ENCODE data around the gene APOBEC3C.
"Not testable (repeated sequence)": the region's sequence is repeated elsewhere in the genome, so short reads cannot be mapped to it uniquely, and the experiment has no call there.

The APOBEC3C gene

GRCh38 chr22:39003165-39003638 is 10.9 kb upstream of the APOBEC3C start:
- no peak overlapping the region for H3K4me3 ChIP-seq (ENCODE audit: low read depth, low read length)
- TF ChIP-seq CTCF (IDR thresholded peaks at IDR 0.05; ENCODE audit: borderline replicate concordance, insufficient read depth, low read depth, low read length): peak; percentile 75

- no peak overlapping the region for H3K4me3 ChIP-seq (ENCODE audit: low read depth, low read length)
- no peak for TF ChIP-seq CTCF (IDR thresholded peaks at IDR 0.05; ENCODE audit: borderline replicate concordance, insufficient read depth, low read depth, low read length)
These were observed 6.9 kb upstream of the APOBEC3C start for GRCh38 chr22:39007177-39007576.

- not testable (repeated sequence) for H3K4me3 ChIP-seq (ENCODE audit: low read depth, low read length)
These were observed 5.7 kb upstream of the APOBEC3C start for GRCh38 chr22:39008271-39008850.

- TF ChIP-seq CTCF (IDR thresholded peaks at IDR 0.05; ENCODE audit: borderline replicate concordance, insufficient read depth, low read depth, low read length): no peak
- H3K4me3 ChIP-seq (ENCODE audit: low read depth, low read length): no peak overlapping the region
These were observed 3.1 kb upstream of the APOBEC3C start for GRCh38 chr22:39010946-39011345.

GRCh38 chr22:39012533-39013511 is 1.2 kb upstream of the APOBEC3C start:
- no peak for TF ChIP-seq CTCF (IDR thresholded peaks at IDR 0.05; ENCODE audit: borderline replicate concordance, insufficient read depth, low read depth, low read length)
- no peak overlapping the region for H3K4me3 ChIP-seq (ENCODE audit: low read depth, low read length)

- H3K4me3 ChIP-seq (ENCODE audit: low read depth, low read length): peak overlapping the region; percentile 54
These were observed 506 bp upstream of the APOBEC3C start for GRCh38 chr22:39013561-39013941.

- peak overlapping the region; percentile 54 for H3K4me3 ChIP-seq (ENCODE audit: low read depth, low read length)
These were observed 665 bp downstream of the APOBEC3C start for GRCh38 chr22:39014723-39015121.

- no peak for TF ChIP-seq CTCF (IDR thresholded peaks at IDR 0.05; ENCODE audit: borderline replicate concordance, insufficient read depth, low read depth, low read length)
- H3K4me3 ChIP-seq (ENCODE audit: low read depth, low read length): no peak overlapping the region
These were observed 2.5 kb downstream of the APOBEC3C start for GRCh38 chr22:39016592-39016991.
